OCI-LY7 (cell line): Measurements from ENCODE around the gene DNASE2B.

ENCODE experiments used
- EZH2phosphoT487 ChIP-seq: fragments of 200-600 bp; sonication (generic); IDR thresholded peaks from 2 replicates; pipeline ENCODE4 v1.6.1; 2018; ENCODE audit warnings: low read depth, borderline replicate concordance, mild to moderate bottlenecking, mixed run types, antibody characterized with exemption, low read length, moderate library complexity, mixed read lengths
- TF ChIP-seq, protein P1 (sequence below): fragments of 200-600 bp; sonication (generic); conservative IDR thresholded peaks from 2 replicates; pipeline ENCODE4 v1.5.1; 2014; ENCODE audit warnings: mild to moderate bottlenecking, antibody characterized with exemption, low read length, moderate library complexity, mixed read lengths

DNA sequence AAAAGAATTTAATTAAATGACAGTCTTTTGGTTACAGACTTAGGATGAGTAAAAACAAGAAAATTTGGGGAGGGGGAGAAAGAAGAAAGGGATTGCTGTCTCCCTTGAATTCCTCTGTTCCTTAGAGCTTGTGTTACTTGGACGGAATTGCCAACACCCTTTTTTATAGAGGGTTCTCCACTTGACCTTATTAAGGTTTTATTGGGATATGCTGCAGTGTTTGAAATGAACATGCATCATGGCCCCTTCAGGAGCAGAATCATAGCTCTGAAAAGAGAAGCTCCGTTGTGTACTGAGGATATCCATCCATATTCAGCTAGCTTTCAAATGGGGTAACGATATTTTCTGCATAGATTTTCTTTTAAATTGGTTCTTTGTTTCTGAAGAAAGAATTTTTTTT lies 48.2 kb upstream of the DNASE2B start:
- TF ChIP-seq, protein P1, sequence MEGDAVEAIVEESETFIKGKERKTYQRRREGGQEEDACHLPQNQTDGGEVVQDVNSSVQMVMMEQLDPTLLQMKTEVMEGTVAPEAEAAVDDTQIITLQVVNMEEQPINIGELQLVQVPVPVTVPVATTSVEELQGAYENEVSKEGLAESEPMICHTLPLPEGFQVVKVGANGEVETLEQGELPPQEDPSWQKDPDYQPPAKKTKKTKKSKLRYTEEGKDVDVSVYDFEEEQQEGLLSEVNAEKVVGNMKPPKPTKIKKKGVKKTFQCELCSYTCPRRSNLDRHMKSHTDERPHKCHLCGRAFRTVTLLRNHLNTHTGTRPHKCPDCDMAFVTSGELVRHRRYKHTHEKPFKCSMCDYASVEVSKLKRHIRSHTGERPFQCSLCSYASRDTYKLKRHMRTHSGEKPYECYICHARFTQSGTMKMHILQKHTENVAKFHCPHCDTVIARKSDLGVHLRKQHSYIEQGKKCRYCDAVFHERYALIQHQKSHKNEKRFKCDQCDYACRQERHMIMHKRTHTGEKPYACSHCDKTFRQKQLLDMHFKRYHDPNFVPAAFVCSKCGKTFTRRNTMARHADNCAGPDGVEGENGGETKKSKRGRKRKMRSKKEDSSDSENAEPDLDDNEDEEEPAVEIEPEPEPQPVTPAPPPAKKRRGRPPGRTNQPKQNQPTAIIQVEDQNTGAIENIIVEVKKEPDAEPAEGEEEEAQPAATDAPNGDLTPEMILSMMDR = no peak
- no peak for TF ChIP-seq EZH2phosphoT487
